Hematopoietic multipotent progenitor cell treated with erythropoietin and hydrocortisone succinate and interleukin-3 and kit ligand, for 8 days (in vitro differentiated cells): Measurements from ENCODE around the gene CCDC57.

Source experiments
- DNase-seq: peaks from one replicate; pipeline ENCODE4 v3.0.0-alpha.2; 2015

Gene CCDC57

DNA sequence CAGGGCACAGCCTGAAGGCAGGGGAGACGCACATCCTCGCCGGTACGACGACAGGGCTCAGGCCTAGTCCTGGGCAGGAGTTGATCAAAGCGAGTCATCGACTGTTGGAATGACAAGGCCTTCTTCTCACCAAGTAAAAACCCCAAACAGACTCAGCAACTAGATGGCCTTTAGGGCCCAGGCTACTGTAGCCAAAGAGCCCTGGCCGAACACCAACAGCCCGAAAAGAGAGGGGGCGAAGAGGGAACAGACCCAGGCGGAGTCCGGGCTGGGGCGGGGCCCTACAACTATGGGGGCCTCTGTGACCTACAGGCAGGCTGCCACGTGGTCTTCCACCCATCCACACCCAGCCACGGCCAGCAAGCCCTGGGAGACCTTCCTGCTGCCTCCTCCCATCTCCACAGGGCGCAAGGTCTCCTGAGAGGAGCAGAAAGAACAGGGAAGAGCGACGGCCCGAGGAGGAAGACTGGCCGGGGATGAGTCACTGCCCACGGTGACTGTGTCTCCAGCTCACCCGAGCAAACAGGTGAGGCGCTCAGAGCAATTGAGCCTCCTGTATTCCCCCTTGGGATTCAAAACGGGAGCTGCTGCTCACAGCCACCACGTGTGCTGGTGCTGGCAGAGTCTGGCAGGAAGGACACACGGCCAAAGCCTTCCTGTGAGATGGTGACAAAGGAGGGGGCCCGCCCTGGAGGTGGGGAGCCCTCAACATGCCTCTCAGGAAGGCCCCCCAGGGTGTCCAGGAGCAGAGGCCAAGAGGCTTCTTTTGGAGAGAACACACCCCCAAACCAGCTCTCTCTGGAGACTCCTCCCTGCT is 33.9 kb upstream of the CCDC57 start:
- no peak for DNase-seq

DNA sequence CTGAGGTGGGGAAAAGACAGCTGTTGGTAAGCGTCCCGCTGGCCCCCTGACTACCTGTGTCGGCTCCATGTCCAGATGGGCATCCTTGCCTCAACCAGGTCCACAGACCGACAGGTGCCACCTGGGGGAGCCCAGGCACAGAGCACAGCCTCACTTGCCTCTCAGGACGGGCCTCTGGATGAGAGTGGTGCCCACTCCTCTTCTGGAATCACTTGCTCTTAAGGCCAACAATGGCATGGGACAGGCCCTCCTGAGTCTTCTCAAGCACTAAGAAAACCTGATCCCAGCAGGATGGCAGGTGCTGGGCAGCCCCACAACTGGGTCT is 33.4 kb upstream of the CCDC57 start:
- no peak for DNase-seq

DNA sequence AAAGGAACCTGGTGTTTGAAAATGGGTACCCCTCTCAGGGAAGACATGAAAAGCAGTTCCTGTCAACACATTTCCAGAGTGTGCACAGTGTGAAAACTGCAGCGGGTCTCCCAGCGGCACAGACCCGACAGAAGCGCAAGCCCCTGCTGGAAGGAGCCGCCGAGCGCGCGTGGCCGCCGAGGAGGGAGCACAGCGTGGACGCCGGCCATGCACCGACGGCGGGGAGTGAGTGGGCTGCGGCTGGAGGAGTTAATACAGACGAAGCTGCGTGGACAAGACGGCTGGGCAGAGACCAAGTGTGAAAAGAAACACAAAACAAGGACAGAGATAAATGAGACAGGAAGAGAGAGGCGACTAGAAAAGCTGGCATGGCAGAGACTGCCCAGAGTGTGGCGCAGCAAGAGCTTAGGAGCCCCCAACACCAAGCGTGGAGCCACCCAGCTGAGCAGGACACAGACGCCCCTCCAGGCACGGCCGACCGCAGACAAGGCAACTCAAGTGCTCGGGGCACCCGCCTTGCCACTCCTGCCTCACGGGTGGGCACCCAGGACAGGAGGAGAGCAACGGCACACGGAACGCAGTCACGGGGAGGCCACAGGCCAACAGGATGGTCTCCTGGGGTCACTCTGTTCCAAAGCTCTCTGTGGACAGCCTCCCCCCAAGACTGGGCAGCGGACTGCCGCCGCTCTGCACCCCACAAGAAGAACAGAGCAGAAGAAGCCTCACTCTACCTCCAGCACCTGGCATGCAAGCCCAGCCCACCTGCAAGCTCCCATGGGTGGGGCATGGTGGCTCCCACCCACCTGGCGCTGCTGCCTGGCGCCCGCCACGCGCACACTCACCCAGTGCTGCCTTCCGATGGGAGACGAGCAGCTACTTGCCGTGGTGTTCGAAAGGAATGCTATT is 32.7 kb upstream of the CCDC57 start:
- no peak for DNase-seq

- peak; percentile 21 for DNase-seq
These were observed 31.9 kb upstream of the CCDC57 start for GRCh38 chr17:82244413-82245133.

- DNase-seq = no peak
These were observed 31.2 kb upstream of the CCDC57 start for GRCh38 chr17:82243648-82244412.

DNA sequence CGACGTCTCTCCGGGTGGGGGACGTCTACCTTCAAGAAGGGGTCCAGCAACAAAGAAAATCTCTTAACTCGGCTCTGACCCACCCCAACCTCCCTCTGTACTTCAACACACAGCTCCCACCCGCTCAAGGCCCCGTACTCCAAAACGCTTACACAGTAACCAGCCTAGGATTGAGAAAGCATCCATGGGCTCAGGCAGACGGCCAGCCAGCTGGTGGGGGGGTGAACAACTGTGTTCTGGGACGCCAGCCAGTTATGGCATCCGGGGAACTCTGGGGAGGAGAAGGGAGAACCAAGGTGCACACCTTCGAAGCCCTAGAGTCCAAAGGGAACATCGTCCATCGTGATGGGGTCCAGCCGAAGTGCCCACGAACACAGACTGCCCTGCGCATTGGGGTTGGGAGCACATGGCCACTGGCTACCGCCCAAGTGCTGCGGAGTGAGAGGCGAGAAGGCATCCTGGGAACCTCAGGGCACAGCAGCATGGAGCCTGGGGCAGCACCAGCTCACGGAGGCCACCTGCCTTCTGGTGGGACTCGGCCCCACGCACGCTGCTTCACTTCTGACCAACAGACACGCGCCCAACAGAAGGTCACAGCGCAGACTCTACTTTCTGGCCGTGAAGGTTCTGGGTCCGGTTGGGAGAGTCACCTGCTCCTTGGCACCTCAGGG is 30.5 kb upstream of the CCDC57 start:
- no peak for DNase-seq

- DNase-seq = no peak
These were observed 30.0 kb upstream of the CCDC57 start for GRCh38 chr17:82242698-82242976.

DNA sequence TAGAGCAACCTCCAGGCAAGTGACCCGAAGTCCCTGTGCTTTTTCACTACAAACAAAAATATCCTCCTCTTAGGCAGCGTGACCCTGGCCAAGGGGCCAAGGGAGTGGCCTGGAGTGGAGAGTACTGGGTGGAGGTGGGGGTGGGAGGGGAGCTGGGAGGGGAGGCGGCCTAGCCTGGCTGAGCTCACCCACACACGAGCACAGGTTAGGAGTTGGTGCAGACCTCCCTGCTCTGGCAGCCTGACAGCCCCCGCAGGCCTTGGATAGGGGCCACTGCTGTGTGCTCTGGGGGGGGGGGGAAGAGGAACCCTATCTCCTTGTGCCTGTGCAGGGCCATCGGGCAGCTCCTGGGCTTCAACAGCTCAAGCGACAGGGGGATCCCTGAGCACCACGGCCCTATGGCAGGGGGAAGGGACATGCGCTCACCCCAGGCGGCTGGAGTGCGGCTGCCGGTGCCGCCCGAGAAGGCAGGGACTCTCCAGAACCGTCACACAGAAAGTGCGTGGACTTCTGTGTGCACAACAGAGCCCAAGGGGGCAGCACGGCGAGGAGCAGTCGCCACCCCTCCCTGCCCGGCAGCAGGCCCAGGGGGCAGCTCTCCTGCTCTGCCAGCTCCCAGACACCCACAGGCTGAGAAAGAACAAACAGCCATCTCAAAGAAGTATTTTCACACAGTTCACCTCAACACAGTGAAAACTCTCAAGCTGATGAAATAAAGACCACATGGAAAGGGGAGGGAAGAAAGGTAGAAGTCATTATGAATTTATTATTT is 29.5 kb upstream of the CCDC57 start:
- DNase-seq = peak; percentile 82

GRCh38 chr17:82241183-82241925 is 28.7 kb upstream of the CCDC57 start:
- no peak for DNase-seq

DNA sequence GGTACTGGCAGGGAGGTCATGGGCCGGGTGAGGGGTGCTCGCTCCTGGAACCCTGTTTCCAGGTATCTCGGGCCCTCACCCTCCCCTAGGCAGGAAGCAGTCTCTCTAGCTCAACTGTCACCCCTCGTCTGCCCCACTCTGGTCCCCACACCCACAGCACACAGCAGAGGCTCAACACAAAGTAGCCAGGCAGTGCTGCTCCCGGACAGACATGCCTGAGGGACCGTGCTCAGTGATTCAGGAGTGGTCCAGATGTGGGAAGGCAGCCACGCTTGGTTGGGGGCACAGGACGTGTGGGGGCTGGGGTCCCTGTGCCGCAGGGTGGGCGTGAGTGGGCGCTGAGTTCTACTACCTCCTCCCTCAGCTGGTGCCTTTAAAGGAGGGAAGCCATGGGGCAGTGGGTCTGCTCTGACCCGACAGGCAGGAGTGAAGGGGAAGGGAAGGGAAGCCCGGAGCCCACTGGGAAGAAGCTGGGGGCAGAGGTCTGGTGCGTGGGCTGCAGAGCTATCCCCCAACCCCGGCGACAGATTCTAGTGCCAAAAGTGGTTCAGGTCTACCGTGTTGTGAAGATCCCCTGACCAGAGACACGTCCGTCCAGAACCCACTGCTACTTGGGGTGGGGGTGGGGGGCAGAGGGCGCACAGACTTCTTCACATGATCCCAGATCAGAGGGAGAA is 28.0 kb upstream of the CCDC57 start:
- DNase-seq = no peak

DNA sequence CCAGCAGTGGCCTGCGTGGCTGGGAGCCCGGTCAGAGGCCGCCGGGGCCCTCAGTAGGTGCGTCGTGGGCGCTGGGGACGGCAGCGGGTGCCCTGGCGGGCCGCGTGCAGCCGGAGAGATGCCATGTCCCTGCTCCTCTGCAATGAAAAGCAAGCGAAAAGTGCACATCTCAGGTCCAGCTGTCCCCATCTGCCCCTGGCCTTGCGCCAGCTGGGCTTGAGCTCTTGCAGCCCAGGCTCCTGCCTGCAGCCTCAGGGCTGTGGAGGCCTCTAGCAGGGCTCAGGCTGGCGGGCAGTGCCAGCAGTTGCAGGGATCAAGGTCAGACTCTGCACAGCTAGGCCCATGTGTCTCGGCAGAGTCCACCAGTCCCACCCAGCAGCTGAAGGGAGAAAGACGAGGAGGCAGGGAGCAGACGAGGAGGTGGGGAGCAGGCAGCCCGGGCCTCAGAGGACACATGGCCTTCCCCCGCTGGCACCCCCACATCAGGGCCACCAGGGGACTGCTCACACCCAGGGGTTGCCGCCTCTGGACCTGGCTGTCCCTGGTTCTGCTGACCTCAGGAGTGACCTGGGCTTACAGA is 27.4 kb upstream of the CCDC57 start:
- no peak for DNase-seq

- DNase-seq = peak; percentile 8
These were observed 26.8 kb upstream of the CCDC57 start for GRCh38 chr17:82239401-82239925.

DNA sequence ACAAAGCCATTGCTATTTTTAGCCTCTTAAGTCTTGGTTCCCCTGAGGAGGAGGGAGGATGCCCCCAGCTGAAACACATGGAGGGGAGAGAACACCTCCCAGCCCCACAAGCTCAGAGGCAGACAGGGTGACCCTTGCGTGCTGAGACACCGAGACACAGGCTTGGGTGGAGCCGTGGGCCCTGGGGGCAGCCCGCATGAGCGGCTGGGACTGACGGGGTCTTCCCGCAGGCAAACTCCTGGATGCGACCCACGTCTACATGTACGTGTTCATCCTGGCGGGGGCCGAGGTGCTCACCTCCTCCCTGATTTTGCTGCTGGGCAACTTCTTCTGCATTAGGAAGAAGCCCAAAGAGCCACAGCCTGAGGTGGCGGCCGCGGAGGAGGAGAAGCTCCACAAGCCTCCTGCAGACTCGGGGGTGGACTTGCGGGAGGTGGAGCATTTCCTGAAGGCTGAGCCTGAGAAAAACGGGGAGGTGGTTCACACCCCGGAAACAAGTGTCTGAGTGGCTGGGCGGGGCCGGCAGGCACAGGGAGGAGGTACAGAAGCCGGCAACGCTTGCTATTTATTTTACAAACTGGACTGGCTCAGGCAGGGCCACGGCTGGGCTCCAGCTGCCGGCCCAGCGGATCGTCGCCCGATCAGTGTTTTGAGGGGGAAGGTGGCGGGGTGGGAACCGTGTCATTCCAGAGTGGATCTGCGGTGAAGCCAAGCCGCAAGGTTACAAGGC is 26.0 kb upstream of the CCDC57 start:
- DNase-seq = peak; percentile 86

DNA sequence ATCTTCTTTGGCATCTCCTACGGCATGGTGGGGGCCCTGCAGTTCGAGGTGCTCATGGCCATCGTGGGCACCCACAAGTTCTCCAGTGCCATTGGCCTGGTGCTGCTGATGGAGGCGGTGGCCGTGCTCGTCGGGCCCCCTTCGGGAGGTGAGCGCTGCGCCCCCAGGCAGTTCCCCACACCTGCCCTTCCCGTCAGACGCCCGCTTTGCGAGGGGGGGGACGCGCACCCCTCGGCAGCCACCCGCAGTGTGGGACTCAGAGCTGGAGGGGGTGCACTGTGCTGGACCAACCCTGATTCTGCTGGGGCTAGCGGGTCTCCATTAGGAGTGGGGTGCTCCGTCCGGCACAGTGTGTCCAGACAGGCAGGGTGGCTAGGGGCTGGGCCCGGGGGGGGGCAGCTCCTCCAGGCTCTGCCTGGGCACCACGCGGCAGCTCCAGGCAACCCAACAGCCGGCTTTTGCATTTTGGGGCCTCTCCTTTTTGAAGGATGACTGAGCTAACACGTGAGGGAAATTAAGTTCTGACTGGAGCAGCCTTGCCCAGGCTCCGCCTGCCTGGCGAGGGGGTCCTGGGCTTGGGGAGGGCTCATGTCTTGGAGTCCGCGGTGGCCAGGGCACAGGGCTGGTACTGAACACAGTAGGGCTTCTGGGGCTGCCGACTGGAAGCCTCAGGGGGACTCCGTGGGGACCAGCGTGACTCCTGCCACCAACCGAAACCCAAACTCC is 25.3 kb upstream of the CCDC57 start:
- DNase-seq = no peak

DNA sequence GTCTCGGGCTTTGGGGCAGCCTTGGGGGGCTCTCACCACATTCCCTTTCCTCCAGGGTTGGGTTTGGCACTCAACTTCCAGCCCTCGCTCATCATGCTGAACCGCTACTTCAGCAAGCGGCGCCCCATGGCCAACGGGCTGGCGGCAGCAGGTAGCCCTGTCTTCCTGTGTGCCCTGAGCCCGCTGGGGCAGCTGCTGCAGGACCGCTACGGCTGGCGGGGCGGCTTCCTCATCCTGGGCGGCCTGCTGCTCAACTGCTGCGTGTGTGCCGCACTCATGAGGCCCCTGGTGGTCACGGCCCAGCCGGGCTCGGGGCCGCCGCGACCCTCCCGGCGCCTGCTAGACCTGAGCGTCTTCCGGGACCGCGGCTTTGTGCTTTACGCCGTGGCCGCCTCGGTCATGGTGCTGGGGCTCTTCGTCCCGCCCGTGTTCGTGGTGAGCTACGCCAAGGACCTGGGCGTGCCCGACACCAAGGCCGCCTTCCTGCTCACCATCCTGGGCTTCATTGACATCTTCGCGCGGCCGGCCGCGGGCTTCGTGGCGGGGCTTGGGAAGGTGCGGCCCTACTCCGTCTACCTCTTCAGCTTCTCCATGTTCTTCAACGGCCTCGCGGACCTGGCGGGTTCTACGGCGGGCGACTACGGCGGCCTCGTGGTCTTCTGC is 24.6 kb upstream of the CCDC57 start:
- no peak for DNase-seq

- peak; percentile 71 for DNase-seq
These were observed 23.7 kb upstream of the CCDC57 start for GRCh38 chr17:82236142-82236971.

DNA sequence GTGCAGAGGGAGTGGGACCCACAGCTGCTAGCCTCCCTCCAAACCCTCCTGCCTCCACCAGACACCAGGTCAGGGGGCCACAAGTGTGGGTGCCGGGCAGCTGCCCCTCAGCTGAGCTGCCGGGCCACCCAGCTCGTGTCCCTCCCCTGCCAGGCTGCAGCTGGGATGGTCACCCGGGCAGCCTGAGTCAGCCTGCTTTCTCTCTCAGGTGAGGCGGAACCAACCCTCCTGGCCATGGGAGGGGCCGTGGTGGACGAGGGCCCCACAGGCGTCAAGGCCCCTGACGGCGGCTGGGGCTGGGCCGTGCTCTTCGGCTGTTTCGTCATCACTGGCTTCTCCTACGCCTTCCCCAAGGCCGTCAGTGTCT is 23.1 kb upstream of the CCDC57 start:
- no peak for DNase-seq
